GM21717 (cell line): ENCODE measurements around the gene ALG1L2.
A peak's percentile ranks its signal among the peaks of the same experiment; 100 is the strongest.
"Not testable (repeated sequence)": the region's sequence is repeated elsewhere in the genome, so short reads cannot be mapped to it uniquely, and the experiment has no call there.

Experiments
- ATAC-seq: cut with Tn5 transposase; IDR thresholded peaks from one replicate; pipeline ENCODE4 v1.9.1; 2021; ENCODE audit warnings: mild to moderate bottlenecking, moderate library complexity; ENCODE audit not compliant: unreplicated experiment

Gene ALG1L2

GRCh38 chr3:130093741-130094391, 12.2 kb downstream of the ALG1L2 start:
- no peak for ATAC-seq

DNA sequence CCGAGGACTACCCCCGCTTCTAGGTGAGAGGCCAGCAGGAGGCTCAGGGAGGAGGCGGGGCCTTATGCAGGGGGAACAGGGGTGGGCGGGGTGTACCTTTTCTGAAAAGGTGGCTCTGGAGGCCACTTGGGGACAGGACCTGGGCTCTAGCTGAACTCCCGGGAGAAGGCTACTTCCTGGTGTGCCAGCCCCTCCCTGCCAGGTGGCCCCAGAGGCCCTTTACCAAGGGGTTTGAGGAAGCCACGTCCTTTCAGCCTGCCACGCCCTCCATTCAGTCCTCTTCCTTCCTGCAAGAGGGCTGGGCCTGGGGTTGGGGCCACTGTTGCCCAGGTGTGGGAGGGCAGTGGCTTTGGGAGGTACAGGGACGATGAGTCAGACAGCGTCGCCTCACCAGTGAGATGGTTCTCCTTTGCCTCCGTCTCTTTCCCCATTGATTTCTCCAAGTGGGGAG, 12.9 kb downstream of the ALG1L2 start:
- not testable (repeated sequence) for ATAC-seq

- ATAC-seq, result not testable (repeated sequence)
Observed at GRCh38 chr3:130095858-130096257, 14.2 kb downstream of the ALG1L2 start.

GRCh38 chr3:130097096-130097495, 15.5 kb downstream of the ALG1L2 start:
- ATAC-seq, result not testable (repeated sequence)

DNA sequence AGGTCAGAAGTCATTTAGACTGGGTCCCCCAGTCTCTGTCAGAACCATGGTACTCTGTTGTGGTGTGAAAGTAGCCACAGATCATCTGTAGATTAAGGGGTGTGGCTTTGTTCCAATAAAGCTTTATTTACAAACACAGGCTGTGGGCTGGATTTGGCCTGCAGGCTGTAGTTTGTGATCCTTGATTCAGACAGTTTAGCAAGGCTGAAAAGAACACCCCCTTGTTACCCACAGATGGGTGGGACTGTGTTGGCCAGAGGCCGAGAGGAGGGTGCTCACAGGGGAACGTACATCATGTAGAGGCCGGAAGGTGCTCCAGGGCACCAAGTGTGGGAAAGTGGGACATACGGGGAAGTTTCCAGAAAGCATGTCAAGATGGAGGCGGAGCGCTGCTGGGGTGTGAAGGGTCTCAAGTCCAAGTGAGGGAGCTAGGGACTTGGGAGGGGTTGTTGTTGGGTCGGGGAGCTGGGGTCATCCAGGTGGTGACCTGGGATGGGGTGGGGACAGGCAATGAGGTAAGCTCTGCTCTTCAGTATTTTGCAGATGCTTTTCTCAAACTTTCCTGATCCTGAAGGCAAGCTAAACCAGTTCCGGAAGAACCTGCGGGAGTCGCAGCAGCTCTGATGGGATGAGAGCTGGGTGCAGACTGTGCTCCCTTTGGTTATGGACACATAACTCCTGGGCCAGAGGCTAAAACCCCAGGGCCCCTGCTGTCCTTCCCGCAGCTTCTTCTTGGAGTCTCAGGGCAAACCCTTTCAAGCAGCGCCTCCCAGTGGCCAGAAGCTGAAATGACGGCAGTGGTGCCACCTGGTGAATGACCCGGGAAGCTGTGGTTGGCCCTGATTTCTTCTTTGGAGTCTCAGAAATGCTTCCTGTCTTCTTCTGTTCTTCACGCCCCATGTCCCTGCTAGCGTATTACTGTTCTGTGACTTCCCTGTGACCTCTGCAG, 16.3 kb downstream of the ALG1L2 start:
- ATAC-seq, result not testable (repeated sequence)

DNA sequence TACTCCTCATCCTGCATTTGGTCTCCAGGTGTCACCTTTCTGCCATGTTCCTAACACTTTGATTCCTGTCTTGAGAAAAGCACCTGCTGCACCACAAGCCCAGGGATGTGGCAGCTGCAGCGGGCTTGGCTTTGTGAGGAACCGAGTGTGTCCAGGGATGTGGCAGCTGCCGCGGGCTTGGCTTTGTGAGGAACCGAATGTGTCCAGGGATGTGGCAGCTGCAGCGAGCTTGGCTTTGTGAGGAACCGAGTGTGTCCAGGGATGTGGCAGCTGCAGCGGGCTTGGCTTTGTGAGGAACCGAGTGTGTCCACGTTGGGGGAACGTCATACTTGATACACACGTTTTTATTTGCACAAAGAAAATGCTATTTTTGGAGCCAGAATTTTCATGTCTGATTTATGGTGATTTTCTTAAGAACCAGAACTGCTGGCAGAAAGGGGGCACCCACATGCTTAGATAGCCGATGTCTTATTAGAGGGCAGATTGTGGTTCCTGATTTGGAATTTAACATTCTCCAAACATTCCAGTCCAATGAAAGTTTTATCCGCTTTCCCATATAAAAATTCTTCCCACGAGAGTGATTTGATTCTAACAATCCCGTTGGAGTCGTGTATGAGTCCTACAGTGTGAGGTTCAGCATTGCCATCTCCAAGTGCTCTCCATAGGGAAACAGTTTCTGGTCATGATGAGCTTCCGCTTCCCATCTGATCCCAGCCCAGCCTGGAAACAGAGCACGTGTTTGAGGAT, 17.2 kb downstream of the ALG1L2 start:
- not testable (repeated sequence) for ATAC-seq

GRCh38 chr3:130102545-130102944, 20.9 kb downstream of the ALG1L2 start:
- not testable (repeated sequence) for ATAC-seq

GRCh38 chr3:130104191-130104590, 22.6 kb downstream of the ALG1L2 start:
- not testable (repeated sequence) for ATAC-seq

- not testable (repeated sequence) for ATAC-seq
Observed at GRCh38 chr3:130107333-130107995, 25.8 kb downstream of the ALG1L2 start.

DNA sequence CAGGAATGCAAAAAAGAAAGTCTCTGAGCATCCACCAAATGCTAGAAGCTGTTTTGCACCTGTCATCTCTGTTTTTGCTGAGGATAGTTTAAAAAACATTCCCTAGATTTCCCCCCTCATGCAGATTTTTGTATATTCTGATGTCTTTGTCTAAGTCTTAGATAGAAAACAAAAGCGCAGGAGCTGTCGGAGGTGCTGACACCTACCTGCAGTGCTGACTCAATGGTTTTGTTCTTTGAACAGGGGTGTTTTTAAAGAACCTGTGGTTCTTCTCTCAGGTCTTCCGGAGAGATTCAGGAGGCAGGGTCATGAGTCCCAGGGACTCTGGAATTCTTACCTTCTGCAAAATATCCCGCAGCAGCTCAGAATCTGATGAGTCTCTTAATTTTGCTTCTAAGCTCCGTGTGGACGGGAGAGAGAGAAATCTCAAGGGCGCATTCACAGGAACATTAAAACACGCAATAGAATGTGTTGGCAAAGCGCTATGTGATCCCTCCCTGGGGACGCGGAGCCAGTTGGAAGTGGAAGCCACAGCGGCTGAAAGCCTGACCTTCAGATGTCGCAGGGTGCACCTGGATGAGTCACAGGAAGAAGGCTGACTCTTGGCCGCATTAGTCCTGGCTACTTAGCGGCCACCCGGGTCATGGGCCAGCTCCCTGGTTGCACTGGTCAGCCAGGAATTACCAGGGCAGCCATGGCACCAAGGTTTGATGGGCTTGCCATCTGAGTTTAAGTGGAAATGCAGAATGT, 27.4 kb downstream of the ALG1L2 start:
- not testable (repeated sequence) for ATAC-seq

GRCh38 chr3:130110386-130111169, 28.9 kb downstream of the ALG1L2 start:
- ATAC-seq, result not testable (repeated sequence)

DNA sequence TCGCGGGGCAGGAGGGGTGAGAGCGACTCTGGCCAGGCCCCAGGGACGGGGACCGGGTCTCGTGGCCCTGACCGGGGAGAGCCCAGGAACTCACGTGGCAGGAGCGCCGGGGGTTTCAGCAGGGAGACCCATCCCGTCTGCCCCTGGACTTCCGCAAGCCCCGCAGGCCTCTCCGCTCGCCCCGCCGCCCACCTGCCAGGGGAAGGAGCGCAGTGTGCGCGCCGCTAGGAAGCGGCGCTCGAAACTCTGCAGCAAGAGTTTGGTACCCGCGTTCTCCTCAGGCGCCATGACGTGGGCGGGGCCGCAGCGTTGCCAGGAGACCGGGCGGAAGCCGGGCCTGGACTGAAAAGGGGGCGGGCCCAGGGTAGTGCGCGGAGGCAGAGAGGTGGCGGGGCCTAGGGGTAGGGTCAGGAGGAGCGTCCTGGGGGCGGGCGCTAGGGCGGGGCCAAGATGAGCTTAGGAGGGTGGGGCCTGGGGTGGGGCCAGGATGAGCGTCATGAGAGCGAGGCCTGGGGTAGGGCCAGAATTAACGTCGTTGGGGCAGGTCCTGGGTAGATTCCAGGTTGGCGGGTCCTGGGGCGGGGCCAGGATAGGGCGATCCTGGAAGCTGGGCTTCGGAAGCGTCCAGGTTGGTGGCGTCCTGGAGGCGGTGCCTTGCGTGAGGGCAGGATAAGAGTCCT, 29.7 kb downstream of the ALG1L2 start:
- peak; percentile 100 for ATAC-seq

GRCh38 chr3:130111865-130112747, 30.5 kb downstream of the ALG1L2 start:
- peak; percentile 67 for ATAC-seq

GRCh38 chr3:130112748-130113073, 31.1 kb downstream of the ALG1L2 start:
- ATAC-seq, result not testable (repeated sequence)

DNA sequence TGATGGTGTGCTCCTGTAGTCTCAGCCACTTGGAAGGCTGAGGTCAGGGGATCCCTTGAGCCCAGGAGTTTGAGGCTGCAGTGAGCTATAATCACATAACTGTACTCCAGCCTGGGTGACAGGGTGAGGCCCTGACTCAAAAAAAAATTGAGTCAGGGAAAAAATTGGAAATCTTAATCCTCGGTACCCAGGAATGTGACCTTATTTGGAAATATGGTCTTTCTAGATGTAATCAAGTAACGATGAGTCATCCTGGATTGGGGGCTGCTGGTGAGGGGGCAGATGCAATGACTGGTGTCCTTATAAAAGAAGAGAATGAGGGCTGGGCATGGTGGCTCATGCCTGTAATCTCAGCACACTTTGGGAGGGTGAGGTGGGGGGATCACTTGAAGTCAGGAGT, 33.8 kb downstream of the ALG1L2 start:
- ATAC-seq, result not testable (repeated sequence)

GRCh38 chr3:130117933-130118332, 36.3 kb downstream of the ALG1L2 start:
- ATAC-seq, result no peak

- not testable (repeated sequence) for ATAC-seq
Observed at GRCh38 chr3:130119824-130120223, 38.2 kb downstream of the ALG1L2 start.

GRCh38 chr3:130120291-130120690, 38.7 kb downstream of the ALG1L2 start:
- not testable (repeated sequence) for ATAC-seq
